Neuron (in vitro differentiated cells): ENCODE results near the gene PUM2.

ENCODE experiments used
- H2AFZ ChIP-seq: one replicate; pipeline ENCODE4 v1.6.1; 2013; ENCODE audit warnings: low read depth, mild to moderate bottlenecking, inconsistent platforms, low read length, moderate library complexity
- H3K27me3 ChIP-seq: one replicate; pipeline ENCODE4 v1.6.1; 2013; ENCODE audit warnings: low read length; ENCODE audit not compliant: insufficient read depth
- H3K36me3 ChIP-seq: one replicate; pipeline ENCODE4 v1.6.1; 2013; ENCODE audit warnings: low read length; ENCODE audit not compliant: insufficient read depth
- H3K4me1 ChIP-seq: one replicate; pipeline ENCODE4 v1.6.1; 2013; ENCODE audit warnings: low read length; ENCODE audit not compliant: insufficient read depth
- H3K4me3 ChIP-seq: 2 replicates; pipeline ENCODE4 v1.5.1; 2013; ENCODE audit warnings: mild to moderate bottlenecking, low read length, moderate library complexity
- H3K9me3 ChIP-seq: one replicate; pipeline ENCODE4 v1.6.1; 2013; ENCODE audit warnings: low read length

The PUM2 gene

GRCh38 chr2:20209373-20210109 is 141.1 kb downstream of the PUM2 start:
- H3K4me3 ChIP-seq = no peak overlapping the region
- H3K27me3 ChIP-seq = no peaks in the 10 kb centered on the region
- no peaks in the 10 kb centered on the region for H3K9me3 ChIP-seq
- no peaks in the 10 kb centered on the region for H3K36me3 ChIP-seq
- no peak overlapping the region for H2AFZ ChIP-seq
- peaks cover 12% of the 10 kb centered on the region for H3K4me1 ChIP-seq

- H3K4me1 ChIP-seq = peaks cover 12% of the 10 kb centered on the region
- peaks cover 6% of the 10 kb centered on the region for H3K36me3 ChIP-seq
- no peak overlapping the region for H3K4me3 ChIP-seq
- no peak overlapping the region for H2AFZ ChIP-seq
- no peaks in the 10 kb centered on the region for H3K27me3 ChIP-seq
- H3K9me3 ChIP-seq = no peaks in the 10 kb centered on the region
These were observed 142.2 kb downstream of the PUM2 start for GRCh38 chr2:20208476-20208859.

- no peak overlapping the region for H3K4me3 ChIP-seq
- no peak overlapping the region for H2AFZ ChIP-seq
- no peaks in the 10 kb centered on the region for H3K27me3 ChIP-seq
- peaks cover 4% of the 10 kb centered on the region for H3K9me3 ChIP-seq
- peaks cover 20% of the 10 kb centered on the region for H3K36me3 ChIP-seq
- H3K4me1 ChIP-seq = peaks cover under 1% of the 10 kb centered on the region
These were observed 143.6 kb downstream of the PUM2 start for GRCh38 chr2:20207051-20207450.

GRCh38 chr2:20205915-20206524 is 144.6 kb downstream of the PUM2 start:
- H3K4me1 ChIP-seq = no peaks in the 10 kb centered on the region
- H2AFZ ChIP-seq = no peak overlapping the region
- peaks cover 4% of the 10 kb centered on the region for H3K9me3 ChIP-seq
- H3K27me3 ChIP-seq = no peaks in the 10 kb centered on the region
- no peak overlapping the region for H3K4me3 ChIP-seq
- peaks cover 26% of the 10 kb centered on the region for H3K36me3 ChIP-seq

GRCh38 chr2:20205069-20205468 is 145.6 kb downstream of the PUM2 start:
- Histone ChIP-seq H3K9me3 (peaks cover 4% of the 10 kb centered on the region), H3K36me3 (peaks cover 28% of the 10 kb centered on the region), H3K4me3 (no peak overlapping the region), H3K4me1 (no peaks in the 10 kb centered on the region), H2AFZ (no peak overlapping the region), H3K27me3 (no peaks in the 10 kb centered on the region)

- no peak overlapping the region for H3K4me3 ChIP-seq
- no peaks in the 10 kb centered on the region for H3K27me3 ChIP-seq
- peaks cover 28% of the 10 kb centered on the region for H3K36me3 ChIP-seq
- no peaks in the 10 kb centered on the region for H3K4me1 ChIP-seq
- H3K9me3 ChIP-seq = peaks cover 4% of the 10 kb centered on the region
- no peak overlapping the region for H2AFZ ChIP-seq
These were observed 147.0 kb downstream of the PUM2 start for GRCh38 chr2:20203521-20204225.

DNA sequence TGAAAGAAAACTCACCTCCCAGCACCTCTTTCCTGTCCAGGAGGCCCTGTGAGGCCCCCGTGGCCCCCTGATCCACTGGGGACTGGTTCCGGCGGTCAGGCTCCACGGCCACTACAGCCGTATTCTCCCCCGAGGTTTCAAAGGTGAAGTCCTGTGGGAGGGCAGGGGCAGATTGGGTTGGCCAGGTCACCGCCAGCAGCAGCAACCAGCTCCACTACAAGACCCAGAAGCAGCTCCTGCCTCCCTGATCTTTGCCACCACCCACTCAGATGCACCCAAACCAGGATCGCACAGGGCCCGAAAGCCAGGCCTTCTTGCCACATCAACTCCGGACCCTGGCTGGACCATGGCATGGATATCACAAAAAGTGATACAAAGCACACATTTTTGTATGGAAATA is 147.6 kb downstream of the PUM2 start:
- Histone ChIP-seq H2AFZ (no peak overlapping the region), H3K9me3 (peaks cover 4% of the 10 kb centered on the region), H3K4me1 (no peaks in the 10 kb centered on the region), H3K36me3 (peaks cover 28% of the 10 kb centered on the region), H3K27me3 (no peaks in the 10 kb centered on the region), H3K4me3 (no peak overlapping the region)

GRCh38 chr2:20201671-20202070 is 149.0 kb downstream of the PUM2 start:
- H3K36me3 ChIP-seq = peaks cover 28% of the 10 kb centered on the region
- no peaks in the 10 kb centered on the region for H3K27me3 ChIP-seq
- no peak overlapping the region for H3K4me3 ChIP-seq
- peaks cover 4% of the 10 kb centered on the region for H3K9me3 ChIP-seq
- no peaks in the 10 kb centered on the region for H3K4me1 ChIP-seq
- H2AFZ ChIP-seq = no peak overlapping the region

- H3K9me3 ChIP-seq = peaks cover 4% of the 10 kb centered on the region
- H3K36me3 ChIP-seq = peaks cover 28% of the 10 kb centered on the region
- H3K4me1 ChIP-seq = no peaks in the 10 kb centered on the region
- H3K27me3 ChIP-seq = no peaks in the 10 kb centered on the region
- H3K4me3 ChIP-seq = no peak overlapping the region
- H2AFZ ChIP-seq = no peak overlapping the region
These were observed 149.7 kb downstream of the PUM2 start for GRCh38 chr2:20200697-20201555.

DNA sequence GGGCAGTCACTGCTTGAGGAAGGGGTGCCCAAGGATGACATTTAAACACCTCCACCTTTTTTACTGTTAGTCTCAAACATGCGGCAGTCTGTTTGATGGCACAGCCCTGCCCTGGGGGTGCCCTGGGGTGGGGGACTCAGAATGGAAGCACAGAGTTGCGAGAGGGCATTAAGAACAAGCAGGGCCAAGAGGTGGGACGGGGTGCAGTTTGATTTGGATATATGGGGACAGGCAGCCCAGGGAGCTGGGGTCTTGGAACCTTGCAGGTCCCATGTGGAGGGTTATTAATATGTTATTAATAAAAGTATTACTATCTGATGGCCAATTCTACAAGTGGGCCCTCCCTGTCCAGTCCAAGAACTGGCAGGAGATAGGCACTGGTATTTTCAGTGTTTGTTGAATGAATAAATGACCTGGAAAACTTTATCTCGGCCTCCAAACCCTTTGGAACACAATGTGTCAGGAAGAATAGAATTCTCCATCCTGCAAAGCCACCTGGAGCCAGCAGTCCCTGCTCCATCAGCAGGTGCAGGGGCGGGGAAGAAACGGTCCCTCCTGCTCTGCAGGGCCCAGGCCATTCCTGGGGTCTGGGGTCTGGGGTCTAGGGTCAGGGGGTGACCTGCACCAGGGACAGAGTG is 150.9 kb downstream of the PUM2 start:
- Histone ChIP-seq H3K4me3 (no peak overlapping the region), H2AFZ (no peak overlapping the region), H3K9me3 (peaks cover 4% of the 10 kb centered on the region), H3K4me1 (no peaks in the 10 kb centered on the region), H3K27me3 (no peaks in the 10 kb centered on the region), H3K36me3 (peaks cover 28% of the 10 kb centered on the region)

GRCh38 chr2:20198796-20199632 is 151.6 kb downstream of the PUM2 start:
- no peaks in the 10 kb centered on the region for H3K4me1 ChIP-seq
- H3K9me3 ChIP-seq = peaks cover 4% of the 10 kb centered on the region

More at GRCh38 chr2:20198796-20199632, 151.6 kb downstream of the PUM2 start:
- Histone ChIP-seq H3K27me3 (no peaks in the 10 kb centered on the region), H2AFZ (no peak overlapping the region), H3K4me3 (no peak overlapping the region), H3K36me3 (peaks cover 27% of the 10 kb centered on the region)
